MG63 (cell line): Measurements from ENCODE around the gene DKC1. TPM values are rescaled to one million over a fixed set of nuclear protein-coding genes. Genes with fewer than 3 reads are reported as not detected.
"Not testable (repeated sequence)": the region's sequence is repeated elsewhere in the genome, so short reads cannot be mapped to it uniquely, and the experiment has no call there.

Experiments
- DNase-seq: peaks from one replicate; pipeline ENCODE4 v3.0.0-alpha.2; 2020
- H3K27me3 ChIP-seq: fragments of 250-450 bp; sonication (Bioruptor Pico); 2 replicates; pipeline ENCODE4 v1.5.1; 2020; ENCODE audit warnings: mild to moderate bottlenecking, moderate library complexity
- H3K36me3 ChIP-seq: fragments of 250-450 bp; sonication (Bioruptor Pico); 2 replicates; pipeline ENCODE4 v1.5.1; 2020; ENCODE audit warnings: mild to moderate bottlenecking, moderate library complexity
- H3K4me3 ChIP-seq: fragments of 250-450 bp; sonication (Bioruptor Pico); 2 replicates; pipeline ENCODE4 v1.5.1; 2020; ENCODE audit warnings: mild to moderate bottlenecking, moderate library complexity
- H3K9me3 ChIP-seq: fragments of 250-450 bp; sonication (Bioruptor Pico); 2 replicates; pipeline ENCODE4 v1.5.1; 2020; ENCODE audit warnings: mild to moderate bottlenecking, moderate library complexity
- total RNA-seq: library from RNA; depleted of rRNA; stranded (reverse); fragments of >200 nt; shearing (Covaris generic); gene quantifications from 2 replicates; pipeline ENCODE4 v1.2.3, GENCODE V29; 2014; ENCODE audit warnings: low replicate concordance

The DKC1 gene
- total RNA-seq, 1 experiment from 2014 or later = 34.1 TPM

DNA sequence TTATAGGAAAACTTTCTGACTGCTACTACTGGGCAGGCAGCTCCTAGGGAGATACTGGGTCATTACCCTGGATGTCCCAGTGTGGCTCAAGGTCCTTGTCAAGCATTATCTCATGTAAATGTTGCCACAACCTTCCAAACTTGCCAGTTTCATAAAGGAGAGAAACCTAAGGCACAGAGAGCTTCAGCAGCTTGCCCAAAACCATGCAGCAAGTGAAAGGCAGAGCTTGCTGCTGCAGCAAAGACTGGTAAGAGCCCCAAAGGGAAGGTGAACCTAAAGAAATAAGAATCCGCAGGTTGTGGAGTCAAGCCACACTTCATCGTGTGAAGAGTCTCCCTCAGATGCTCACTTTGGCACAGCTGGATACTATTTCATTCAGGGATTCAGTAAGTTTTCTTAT lies 40.3 kb downstream of the DKC1 start:
- Histone ChIP-seq H3K9me3 (no peaks in the 10 kb centered on the region), H3K27me3 (no peaks in the 10 kb centered on the region), H3K36me3 (no peaks in the 10 kb centered on the region), H3K4me3 (no peak overlapping the region)
- no peak for DNase-seq

- no peaks in the 10 kb centered on the region for H3K36me3 ChIP-seq
- H3K9me3 ChIP-seq = no peaks in the 10 kb centered on the region
- H3K27me3 ChIP-seq = no peaks in the 10 kb centered on the region
- H3K4me3 ChIP-seq = peak overlapping the region; percentile 59
- DNase-seq = no peak
Measured at GRCh38 chrX:154804261-154804956, 41.7 kb downstream of the DKC1 start.

DNA sequence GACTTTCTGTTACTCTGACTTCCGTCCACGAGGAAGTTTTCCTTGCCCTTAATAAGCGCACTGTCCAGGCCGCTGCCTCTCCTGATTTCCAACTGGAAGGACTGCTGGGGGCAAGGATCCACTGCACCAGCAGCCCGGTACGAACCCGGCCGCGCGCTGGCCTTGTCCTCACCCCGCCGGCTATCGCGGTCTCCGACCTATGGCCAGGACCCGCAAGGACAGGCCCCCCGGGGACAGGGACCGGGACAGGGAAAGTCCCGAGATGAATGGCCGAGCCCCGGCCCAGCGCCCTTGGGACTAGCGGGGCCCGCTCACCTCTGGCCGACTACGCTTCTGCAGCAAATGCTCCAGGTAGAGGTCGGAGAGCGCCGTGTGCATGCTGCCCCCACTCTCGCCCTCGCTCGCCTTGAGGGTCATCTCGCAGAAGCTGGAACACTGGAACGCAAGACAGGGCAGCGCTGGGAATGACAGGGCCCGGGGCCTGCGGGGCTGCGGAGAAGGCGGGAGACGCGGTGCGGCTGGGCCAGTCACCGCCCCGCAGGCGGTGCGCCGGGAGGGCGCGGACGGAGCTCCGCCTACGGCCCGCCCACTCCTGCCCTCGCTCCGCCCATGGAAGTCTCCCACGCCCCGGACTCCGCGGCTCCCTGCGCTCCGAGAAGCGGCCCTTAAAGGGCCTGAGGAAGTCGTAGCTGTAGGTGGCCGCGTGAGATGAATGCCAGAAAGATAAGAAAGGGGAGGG lies 42.5 kb downstream of the DKC1 start, which contains the start of gene MPP1:
MPP1 (minus strand) TSS at position 529 of the 739 bp plus-strand sequence; CDS start at position 417, 112 bp downstream.
- Histone ChIP-seq H3K36me3 (no peaks in the 10 kb centered on the region), H3K27me3 (no peaks in the 10 kb centered on the region), H3K4me3 (peak within 1 kb of the TSS; percentile 59), H3K9me3 (no peaks in the 10 kb centered on the region)
- DNase-seq = peak; percentile 68

DNA sequence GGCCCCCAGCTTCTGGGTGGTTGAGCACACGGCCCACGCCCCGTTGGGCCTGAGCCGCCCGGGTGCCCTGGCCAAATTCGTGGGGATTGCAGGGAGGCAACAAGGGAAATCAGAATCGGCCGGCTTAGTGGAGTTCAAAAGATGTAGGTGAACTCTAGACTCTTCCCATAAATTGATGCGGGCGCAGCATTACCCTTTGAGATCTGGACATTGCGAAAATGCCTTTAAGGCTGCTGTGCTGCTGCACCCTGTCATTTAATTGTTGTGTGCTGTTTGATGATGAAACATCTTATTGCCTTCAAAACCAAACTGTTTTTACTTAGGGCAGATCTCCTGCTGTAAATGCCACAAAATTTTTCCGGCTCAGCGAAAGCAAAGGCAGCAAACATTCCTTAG lies 43.0 kb downstream of the DKC1 start:
- H3K4me3 ChIP-seq = peak overlapping the region; percentile 59
- DNase-seq = no peak
- no peaks in the 10 kb centered on the region for H3K27me3 ChIP-seq
- H3K36me3 ChIP-seq = no peaks in the 10 kb centered on the region
- no peaks in the 10 kb centered on the region for H3K9me3 ChIP-seq

GRCh38 chrX:154806837-154807501 lies 44.3 kb downstream of the DKC1 start:
- Histone ChIP-seq H3K36me3 (no peaks in the 10 kb centered on the region), H3K9me3 (no peaks in the 10 kb centered on the region), H3K27me3 (no peaks in the 10 kb centered on the region), H3K4me3 (no peak overlapping the region)
- DNase-seq = no peak

DNA sequence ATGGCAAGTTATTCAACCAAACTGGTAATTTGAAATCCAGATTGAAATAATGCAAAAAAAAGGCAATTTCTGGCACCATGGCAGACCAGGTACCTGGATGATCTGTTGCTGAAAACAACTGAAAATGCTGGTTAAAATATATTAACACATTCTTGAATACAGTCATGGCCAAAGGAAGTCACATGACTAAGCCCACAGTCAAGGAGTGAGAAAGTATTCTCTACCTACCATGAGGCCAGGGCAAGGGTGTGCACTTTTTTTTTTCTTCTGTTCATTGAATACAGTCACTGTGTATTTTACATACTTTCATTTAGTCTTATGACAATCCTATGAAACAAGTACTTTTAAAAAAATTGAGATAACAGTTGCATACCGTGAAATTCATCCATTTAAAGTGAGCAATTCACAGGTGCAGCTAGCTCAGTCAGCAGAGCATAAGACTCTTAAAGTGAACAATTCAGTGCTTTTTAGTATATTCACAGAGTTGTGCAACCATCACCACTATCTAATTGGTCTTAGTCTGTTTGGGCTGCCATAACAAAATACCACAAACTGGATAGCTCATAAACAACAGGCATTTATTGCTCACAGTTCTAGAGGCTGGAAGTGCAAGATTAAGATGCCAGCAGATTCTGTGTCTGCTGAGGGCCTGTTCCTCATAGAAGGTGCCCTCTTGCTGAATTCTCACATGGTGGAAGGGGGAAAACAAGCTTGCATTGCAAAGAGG lies 47.4 kb downstream of the DKC1 start:
- H3K4me3 ChIP-seq = no peak overlapping the region
- no peak for DNase-seq
- no peaks in the 10 kb centered on the region for H3K9me3 ChIP-seq
- H3K36me3 ChIP-seq = no peaks in the 10 kb centered on the region
- H3K27me3 ChIP-seq = no peaks in the 10 kb centered on the region

GRCh38 chrX:154812341-154813101 lies 49.9 kb downstream of the DKC1 start:
- H3K27me3 ChIP-seq = no peaks in the 10 kb centered on the region
- DNase-seq = no peak
- H3K9me3 ChIP-seq = no peaks in the 10 kb centered on the region
- H3K36me3 ChIP-seq = no peaks in the 10 kb centered on the region
- H3K4me3 ChIP-seq = no peak overlapping the region

DNA sequence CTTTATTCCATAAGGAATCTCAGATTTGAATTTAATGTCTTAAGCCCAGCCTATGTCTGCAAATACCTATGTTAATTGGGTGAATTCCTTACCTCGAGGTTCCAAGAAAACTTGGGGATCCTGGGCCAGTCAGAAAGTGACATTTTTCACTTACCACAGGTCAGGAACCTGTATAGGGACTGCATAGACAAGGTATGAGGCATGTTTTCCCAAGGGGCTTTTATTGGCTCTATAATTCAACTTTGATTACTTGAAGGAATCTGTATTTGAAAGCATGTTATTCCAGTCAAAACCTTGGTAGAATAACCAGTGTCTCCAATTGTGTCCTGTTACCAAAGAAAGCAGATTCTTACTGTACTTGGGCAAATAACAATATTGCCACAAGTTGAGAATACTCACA lies 51.1 kb downstream of the DKC1 start:
- no peak for DNase-seq
- Histone ChIP-seq H3K36me3 (no peaks in the 10 kb centered on the region), H3K4me3 (no peak overlapping the region), H3K27me3 (no peaks in the 10 kb centered on the region), H3K9me3 (no peaks in the 10 kb centered on the region)

- DNase-seq = no peak
- Histone ChIP-seq H3K27me3 (no peaks in the 10 kb centered on the region), H3K9me3 (no peaks in the 10 kb centered on the region), H3K36me3 (no peaks in the 10 kb centered on the region), H3K4me3 (no peak overlapping the region)
Measured at GRCh38 chrX:154815274-154815818, 52.7 kb downstream of the DKC1 start.

DNA sequence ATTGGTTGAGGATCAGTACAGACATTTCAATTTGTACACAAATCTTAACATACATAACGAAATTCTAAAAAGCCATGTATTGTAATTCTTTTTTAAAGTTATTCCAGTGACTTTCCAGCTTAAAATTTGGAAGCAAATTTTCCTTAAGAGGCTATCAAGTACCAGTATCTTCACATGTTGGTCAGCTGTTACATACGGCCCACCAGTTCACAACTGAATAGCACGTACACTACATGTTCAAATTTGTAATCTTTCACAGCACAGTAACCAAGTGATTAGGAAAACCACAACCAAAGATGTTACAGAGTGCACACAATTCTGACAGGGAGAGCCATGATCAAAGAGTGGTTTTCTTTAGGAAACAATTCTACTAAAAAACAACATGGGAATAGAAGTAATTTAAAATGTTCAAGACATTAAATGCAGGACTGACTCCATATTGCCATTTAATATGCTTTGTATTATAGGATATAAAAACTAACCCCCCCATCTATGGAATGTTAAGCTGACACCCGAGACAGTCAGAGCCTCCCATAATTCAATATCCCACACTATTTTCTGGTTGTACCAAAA lies 53.7 kb downstream of the DKC1 start:
- H3K27me3 ChIP-seq, H3K9me3 ChIP-seq, H3K4me3 ChIP-seq, H3K36me3 ChIP-seq, DNase-seq: not testable (repeated sequence)

GRCh38 chrX:154817048-154817618 lies 54.5 kb downstream of the DKC1 start:
- H3K9me3 ChIP-seq, H3K36me3 ChIP-seq, H3K4me3 ChIP-seq, DNase-seq, H3K27me3 ChIP-seq: not testable (repeated sequence)

DNA sequence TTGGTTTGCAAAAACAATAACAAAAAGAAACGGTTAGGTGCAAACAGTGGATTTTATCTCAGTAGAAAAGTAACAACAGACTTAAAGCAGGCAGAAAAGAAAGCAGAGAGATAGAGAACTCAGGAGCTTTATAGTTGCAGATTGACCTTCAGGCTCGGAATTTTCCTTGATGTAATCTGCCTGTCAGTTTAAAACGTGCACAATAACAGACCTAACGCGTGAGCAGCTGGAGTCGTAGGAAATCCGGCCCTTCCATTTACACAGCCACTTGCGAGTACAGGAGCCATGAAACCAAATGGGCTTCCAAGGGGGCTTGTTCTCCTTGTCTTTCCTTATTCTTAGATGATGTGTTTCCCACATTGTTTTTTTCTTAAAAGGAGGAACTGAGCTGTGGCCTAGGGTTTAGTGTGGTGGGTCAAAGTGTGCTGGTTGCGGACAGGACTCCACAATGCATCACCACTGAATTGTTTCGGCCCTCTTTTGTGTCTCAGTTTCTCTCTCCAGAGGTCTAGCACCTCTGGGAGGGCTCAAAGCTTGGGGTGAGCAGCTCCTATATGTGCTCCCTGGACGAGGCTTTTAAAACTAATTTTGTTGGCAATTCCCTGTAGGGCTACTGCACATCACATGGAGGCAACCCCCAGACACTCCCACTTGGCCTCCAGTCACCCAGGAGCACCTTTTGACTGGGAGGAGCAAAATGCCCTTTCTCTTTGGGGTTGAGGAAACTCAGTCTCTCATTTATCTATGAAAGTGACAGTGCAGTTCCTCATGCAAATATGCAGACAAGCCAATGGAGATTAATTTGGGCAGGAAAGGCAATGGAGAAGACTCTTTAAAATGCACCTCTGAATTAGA lies 56.5 kb downstream of the DKC1 start:
- no peak for DNase-seq

DNA sequence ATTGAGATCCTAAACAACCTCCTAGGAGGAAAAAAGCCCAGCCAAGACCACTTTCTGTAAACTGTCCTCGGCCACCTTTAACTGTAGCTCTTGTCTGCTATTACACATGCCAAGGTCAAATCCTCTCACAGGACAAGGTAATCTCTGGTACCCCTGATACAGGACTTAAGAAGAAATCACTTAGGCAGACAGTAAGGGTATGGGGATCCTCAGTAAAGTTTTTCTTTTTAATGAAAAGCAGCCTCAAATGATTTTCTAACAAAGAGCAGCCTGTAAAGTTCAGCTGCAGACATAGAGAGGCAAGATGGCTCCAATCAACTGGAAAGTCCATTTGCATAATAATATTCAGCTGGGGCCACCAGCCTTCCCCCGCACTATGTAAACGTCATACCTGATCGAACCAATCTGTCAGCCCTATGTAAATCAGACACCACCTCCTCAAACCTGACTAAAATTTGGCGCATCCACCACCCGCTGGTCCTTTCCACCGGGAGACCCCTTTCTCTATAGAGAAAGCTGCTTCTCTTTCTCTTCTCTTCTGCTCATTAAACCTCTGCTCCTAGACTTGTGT lies 57.2 kb downstream of the DKC1 start:
- no peaks in the 10 kb centered on the region for H3K9me3 ChIP-seq
- no peak overlapping the region for H3K4me3 ChIP-seq
- no peaks in the 10 kb centered on the region for H3K36me3 ChIP-seq
- H3K27me3 ChIP-seq = no peaks in the 10 kb centered on the region
- no peak for DNase-seq

More for the DNA sequence above, 56.5 kb downstream of the DKC1 start:
- Histone ChIP-seq H3K4me3 (no peak overlapping the region), H3K9me3 (no peaks in the 10 kb centered on the region), H3K27me3 (no peaks in the 10 kb centered on the region), H3K36me3 (no peaks in the 10 kb centered on the region)

DNA sequence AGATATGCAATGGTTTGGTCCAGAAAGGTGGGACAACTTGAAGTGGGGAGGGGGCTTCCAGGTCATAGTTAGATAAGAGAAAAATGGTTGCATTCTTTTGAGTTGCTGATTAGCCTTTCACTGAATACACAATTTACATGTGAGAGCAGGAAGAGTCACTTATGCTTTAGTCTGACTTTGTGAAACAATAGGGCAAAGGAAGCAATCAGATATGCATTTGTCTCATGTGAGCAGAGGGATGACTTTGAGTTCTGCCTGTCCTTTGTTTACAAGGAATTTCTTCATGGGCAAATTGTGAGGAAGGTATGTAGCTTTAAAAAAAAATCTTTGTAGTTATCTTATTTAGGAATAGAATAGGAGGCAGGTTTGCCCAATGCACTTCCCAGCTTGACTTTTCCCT lies 58.9 kb downstream of the DKC1 start:
- Histone ChIP-seq H3K9me3 (no peaks in the 10 kb centered on the region), H3K4me3 (no peak overlapping the region), H3K27me3 (no peaks in the 10 kb centered on the region), H3K36me3 (no peaks in the 10 kb centered on the region)
- DNase-seq = no peak
